ENCODE measurements around the gene DTX2.

GRCh38 chr7:76514926-76515771 lies 53.6 kb downstream of the DTX2 start:
- TF ChIP-seq, protein P1, sequence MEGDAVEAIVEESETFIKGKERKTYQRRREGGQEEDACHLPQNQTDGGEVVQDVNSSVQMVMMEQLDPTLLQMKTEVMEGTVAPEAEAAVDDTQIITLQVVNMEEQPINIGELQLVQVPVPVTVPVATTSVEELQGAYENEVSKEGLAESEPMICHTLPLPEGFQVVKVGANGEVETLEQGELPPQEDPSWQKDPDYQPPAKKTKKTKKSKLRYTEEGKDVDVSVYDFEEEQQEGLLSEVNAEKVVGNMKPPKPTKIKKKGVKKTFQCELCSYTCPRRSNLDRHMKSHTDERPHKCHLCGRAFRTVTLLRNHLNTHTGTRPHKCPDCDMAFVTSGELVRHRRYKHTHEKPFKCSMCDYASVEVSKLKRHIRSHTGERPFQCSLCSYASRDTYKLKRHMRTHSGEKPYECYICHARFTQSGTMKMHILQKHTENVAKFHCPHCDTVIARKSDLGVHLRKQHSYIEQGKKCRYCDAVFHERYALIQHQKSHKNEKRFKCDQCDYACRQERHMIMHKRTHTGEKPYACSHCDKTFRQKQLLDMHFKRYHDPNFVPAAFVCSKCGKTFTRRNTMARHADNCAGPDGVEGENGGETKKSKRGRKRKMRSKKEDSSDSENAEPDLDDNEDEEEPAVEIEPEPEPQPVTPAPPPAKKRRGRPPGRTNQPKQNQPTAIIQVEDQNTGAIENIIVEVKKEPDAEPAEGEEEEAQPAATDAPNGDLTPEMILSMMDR (IDR thresholded peaks at IDR 0.05; ENCODE audit: low read depth, low read length, poor library complexity, severe bottlenecking), result no peak
- TF ChIP-seq EZH2phosphoT487 (IDR thresholded peaks at IDR 0.05; ENCODE audit: borderline replicate concordance, low read length), result no peak
